Right renal pelvis (tissue), 4 donors: Measurements from ENCODE around the gene ANO8. TPM values are rescaled to one million over a fixed set of nuclear protein-coding genes. Genes with fewer than 3 reads are reported as not detected.
"Not testable (repeated sequence)": the region's sequence is repeated elsewhere in the genome, so short reads cannot be mapped to it uniquely, and the experiment has no call there.

Source experiments
- DNase-seq, 4 donors: peaks; one replicate each; pipeline ENCODE4 v3.0.0-alpha.2; 2013; ENCODE audit warnings: low read depth in 4 of 4, low spot score in 3 of 4, missing footprints in 1 of 4
- polyA plus RNA-seq, 4 donors: library from polyadenylated mRNA; unstranded; fragments of 120-200 nt; gene quantifications; one replicate each; pipeline ENCODE4 v1.2.1, GENCODE V29; 2013; ENCODE audit not compliant: insufficient read length in 4 of 4

ANO8 gene
- polyA plus RNA-seq, 4 donors: 9.2 to 14.1 (median 10.3) TPM

GRCh38 chr19:17294051-17294891 is 40.4 kb downstream of the ANO8 start:
- no peak for DNase-seq

- DNase-seq: no peak
Observed at GRCh38 chr19:17293605-17294004, 41.0 kb downstream of the ANO8 start.

- peak; percentile 64 to 68 (median 65) for DNase-seq
Observed at GRCh38 chr19:17292301-17293074, 42.2 kb downstream of the ANO8 start.

- DNase-seq: peak in 2 of 4 donors; percentile 42 to 53
Observed at GRCh38 chr19:17289489-17289888, 45.2 kb downstream of the ANO8 start.

- no peak for DNase-seq
Observed at GRCh38 chr19:17286752-17287151, 47.9 kb downstream of the ANO8 start.

- no peak for DNase-seq
Observed at GRCh38 chr19:17286263-17286662, 48.4 kb downstream of the ANO8 start.

- no peak for DNase-seq
Observed at GRCh38 chr19:17285415-17286135, 49.1 kb downstream of the ANO8 start.

- no peak for DNase-seq
Observed at GRCh38 chr19:17283504-17283996, 51.1 kb downstream of the ANO8 start.

GRCh38 chr19:17282488-17283125 is 52.0 kb downstream of the ANO8 start:
- DNase-seq: peak; percentile 54 to 73 (median 66)

GRCh38 chr19:17281391-17282304 is 53.0 kb downstream of the ANO8 start, which contains the start of gene ANKLE1:
TSS of gene ANKLE1 (plus strand) at chr19:17281901. CDS start at chr19:17281921, 20 bp downstream.
- DNase-seq: no peak

GRCh38 chr19:17279436-17279835 is 55.2 kb downstream of the ANO8 start:
- no peak for DNase-seq

GRCh38 chr19:17275441-17276175 is 59.0 kb downstream of the ANO8 start:
- DNase-seq: no peak

GRCh38 chr19:17274892-17275291 is 59.8 kb downstream of the ANO8 start:
- DNase-seq: not testable (repeated sequence)

Other genes starting within 250 kb of the ANO8 start
- 10 to 100 TPM; 26.5 to 30.6 (median 29.7) TPM for gene USE1, start 119.5 kb downstream of the ANO8 start, polyA plus RNA-seq
- gene OCEL1, start 108.6 kb downstream of the ANO8 start, polyA plus RNA-seq: 10 to 100 TPM; 19.5 to 27.8 (median 23.6) TPM
- gene NR2F6, start 88.9 kb downstream of the ANO8 start, polyA plus RNA-seq: 10 to 100 TPM; 38.8 to 59.8 (median 40.6) TPM
- 1 to 10 TPM; 5.6 to 7.3 (median 6.3) TPM for gene USHBP1, start 70.1 kb downstream of the ANO8 start, polyA plus RNA-seq
- gene BABAM1, start 67.4 kb downstream of the ANO8 start, polyA plus RNA-seq: 100 to 1,000 TPM in 2 of 4 donors, 10 to 100 TPM in 2; 93.4 to 109 (median 99.6) TPM
- gene ANKLE1, start 53.0 kb downstream of the ANO8 start, polyA plus RNA-seq: under 1 TPM; 0.60 to 0.91 (median 0.83) TPM
- gene ABHD8, start 31.4 kb downstream of the ANO8 start, polyA plus RNA-seq: 10 to 100 TPM in 1 of 4 donors, 1 to 10 TPM in 3; 7.6 to 14.2 (median 8.3) TPM
- 10 to 100 TPM; 47.7 to 63.3 (median 51.3) TPM for gene MRPL34, start 29.0 kb downstream of the ANO8 start, polyA plus RNA-seq
- 10 to 100 TPM; 35.1 to 43.4 (median 36.9) TPM for gene DDA1, start 25.3 kb downstream of the ANO8 start, polyA plus RNA-seq
- 10 to 100 TPM; 15.3 to 20.8 (median 18.7) TPM for gene GTPBP3, start 2.7 kb upstream of the ANO8 start, polyA plus RNA-seq
- gene PLVAP, start 42.5 kb upstream of the ANO8 start, polyA plus RNA-seq: 100 to 1,000 TPM; 178 to 215 (median 198) TPM
- 1 to 10 TPM in 3 of 4 donors, under 1 TPM in 1; 0.76 to 1.8 (median 1.5) TPM for gene CCDC194, start 59.3 kb upstream of the ANO8 start, polyA plus RNA-seq
- gene BST2, start 70.8 kb upstream of the ANO8 start, polyA plus RNA-seq: 100 to 1,000 TPM in 3 of 4 donors, 10 to 100 TPM in 1; 81.8 to 143 (median 122) TPM
- 10 to 100 TPM; 61.5 to 87.9 (median 62.8) TPM for gene MVB12A, start 85.2 kb upstream of the ANO8 start, polyA plus RNA-seq
- gene TMEM221, start 113.8 kb upstream of the ANO8 start, polyA plus RNA-seq: 1 to 10 TPM; 2.2 to 3.5 (median 2.8) TPM
- gene NXNL1, start 126.1 kb upstream of the ANO8 start, polyA plus RNA-seq: under 1 TPM in 2 of 4 donors, not detected in 2; 0.12 to 0.29 TPM
- 10 to 100 TPM; 12.0 to 17.0 (median 13.3) TPM for gene SLC27A1, start 135.7 kb upstream of the ANO8 start, polyA plus RNA-seq
- gene PGLS, start 176.8 kb upstream of the ANO8 start, polyA plus RNA-seq: 10 to 100 TPM; 56.4 to 92.0 (median 60.8) TPM
- gene COLGALT1, start 220.8 kb upstream of the ANO8 start, polyA plus RNA-seq: 10 to 100 TPM; 46.6 to 49.6 (median 48.2) TPM